ENCODE data around the gene RGS19.

- peak; percentile 15; the same call in 1 of the 2 replicates for TF ChIP-seq POLR2A (IDR thresholded peaks at IDR 0.05; ENCODE audit: low read depth, low read length)
- TF ChIP-seq POLR2AphosphoS5 (IDR thresholded peaks at IDR 0.05; ENCODE audit: low read depth, low read length), result no peak
Observed at GRCh38 chr20:64037199-64037497, 42.2 kb downstream of the RGS19 start.
